Endothelial cell of umbilical vein (primary cell): ENCODE measurements around the gene VPS52. TPM values are rescaled to one million over a fixed set of nuclear protein-coding genes. Genes with fewer than 3 reads are reported as not detected.

Experiments
- BruUV-seq: library from RNA; stranded (reverse); fragments of 400-500 nt; replicated peaks from 2 replicates; lab custom pipeline; 2021; lab: Mats Ljungman, UMichigan
- CTCF ChIA-PET: fragments of 300-600, 350-600 bp; sonication (Branson Sonifier 250); formaldehyde crosslinking; loops from one replicate; lab custom pipeline; 2021; ENCODE audit warnings: antibody characterized with exemption, inconsistent platforms; lab: Charles Lee
- POLR2A ChIA-PET: fragments of 300-600, 350-600 bp; sonication (Branson Sonifier 250); formaldehyde crosslinking; loops from one replicate; lab custom pipeline; 2021; ENCODE audit warnings: antibody characterized with exemption, inconsistent platforms; lab: Charles Lee
- DNase-seq: peaks from one replicate; pipeline ENCODE4 v3.0.0-alpha.2; 2011; ENCODE audit warnings: low read depth, low spot score
- FAIRE-seq: peaks from 2 replicates; lab custom pipeline; 2011; peaks lifted over from hg19 to GRCh38; lab: Jason Lieb, UNC
- H2AFZ ChIP-seq: 2 replicates; pipeline ENCODE4 v1.6.0; 2012; ENCODE audit warnings: low read depth, low read length, control low read depth, inconsistent platforms
- H3K27ac ChIP-seq: 2 replicates; pipeline ENCODE4 v1.5.1; 2011; ENCODE audit warnings: low read depth, mild to moderate bottlenecking, control low read depth, low read length, moderate library complexity; ENCODE audit not compliant: insufficient read depth
- H3K27me3 ChIP-seq, 2 experiments: 2 replicates each; pipeline versions ENCODE4 v1.6.0 to v1.6.1; 2011; ENCODE audit warnings: low read length in 2 of 2, mixed read lengths in 1 of 2; ENCODE audit not compliant: control insufficient read depth in 2 of 2, insufficient read depth in 2 of 2
- H3K36me3 ChIP-seq, 2 experiments: 2 replicates in 1 of 2; 3 replicates in 1 of 2; pipeline ENCODE4 v1.5.1; 2011; ENCODE audit warnings: low read length in 2 of 2, mild to moderate bottlenecking in 1 of 2, moderate library complexity in 1 of 2; ENCODE audit not compliant: control insufficient read depth in 2 of 2, insufficient read depth in 2 of 2; ENCODE audit errors: extremely low read depth in 1 of 2
- H3K4me1 ChIP-seq: 3 replicates; pipeline ENCODE4 v1.5.1; 2011; ENCODE audit warnings: mild to moderate bottlenecking, low read length; ENCODE audit not compliant: control insufficient read depth, insufficient read depth; ENCODE audit errors: extremely low read depth
- H3K4me2 ChIP-seq: 2 replicates; pipeline ENCODE4 v1.6.1; 2011; ENCODE audit warnings: low read length, control low read depth, mixed read lengths; ENCODE audit not compliant: insufficient read depth
- H3K4me3 ChIP-seq, 3 experiments: fragments of 200-600 bp in 1 of 3; sonication (generic), shearing (Covaris generic) in 1 of 3; replicated peaks in 1 of 3; 2 replicates each; pipeline ENCODE4 v1.5.1; 2011 to 2016; ENCODE audit warnings: control low read depth in 3 of 3, low read length in 3 of 3, mild to moderate bottlenecking in 2 of 3, inconsistent platforms in 1 of 3, low read depth in 1 of 3, moderate library complexity in 1 of 3; ENCODE audit not compliant: insufficient read depth in 1 of 3
- H3K79me2 ChIP-seq: 2 replicates; pipeline ENCODE4 v1.6.0; 2012; ENCODE audit warnings: low read length, inconsistent platforms; ENCODE audit not compliant: control insufficient read depth, insufficient read depth
- H3K9ac ChIP-seq: replicated peaks from 2 replicates; pipeline ENCODE3; 2011; ENCODE audit warnings: low read length, control low read depth; ENCODE audit not compliant: insufficient read depth; ENCODE audit errors: extremely low read depth
- H3K9me1 ChIP-seq: replicated peaks from 3 replicates; pipeline ENCODE4 v1.6.0; 2011; ENCODE audit warnings: mild to moderate bottlenecking, low read length; ENCODE audit not compliant: control insufficient read depth, insufficient read depth; ENCODE audit errors: extremely low read depth
- H3K9me3 ChIP-seq: replicated peaks from 2 replicates; pipeline ENCODE4 v1.5.1; 2012; ENCODE audit warnings: low read length, inconsistent platforms; ENCODE audit not compliant: control insufficient read depth, insufficient read depth
- H4K20me1 ChIP-seq: replicated peaks from 2 replicates; pipeline ENCODE3; 2011; ENCODE audit warnings: mild to moderate bottlenecking, low read length; ENCODE audit not compliant: control insufficient read depth, insufficient read depth; ENCODE audit errors: extremely low read depth
- EZH2 ChIP-seq: IDR thresholded peaks from 2 replicates; pipeline ENCODE4 v1.6.1; 2012; ENCODE audit warnings: borderline replicate concordance, low read depth, mild to moderate bottlenecking, moderate library complexity, low read length, inconsistent platforms; ENCODE audit not compliant: severe bottlenecking
- FOS ChIP-seq: IDR thresholded peaks from 2 replicates; pipeline ENCODE4 v1.6.1; 2011; ENCODE audit warnings: mild to moderate bottlenecking, low read length, moderate library complexity, borderline replicate concordance; ENCODE audit not compliant: insufficient read depth
- GATA2 ChIP-seq: IDR thresholded peaks from 2 replicates; pipeline ENCODE4 v1.7.0; 2011; ENCODE audit warnings: low read depth, mild to moderate bottlenecking, moderate library complexity, mixed read lengths, low read length; ENCODE audit not compliant: insufficient read length, insufficient read depth
- JUN ChIP-seq: IDR thresholded peaks from 2 replicates; pipeline ENCODE4 v1.6.1; 2011; ENCODE audit warnings: borderline replicate concordance, low read depth; ENCODE audit not compliant: insufficient read length, insufficient read depth
- MYC ChIP-seq: IDR thresholded peaks from one replicate; pipeline ENCODE4 v1.6.1; 2011; ENCODE audit warnings: mild to moderate bottlenecking, low read depth, low read length
- POLR2A ChIP-seq: IDR thresholded peaks from 2 replicates; pipeline ENCODE4 v1.6.1; 2012; ENCODE audit warnings: low read depth, mild to moderate bottlenecking, control low read depth, low read length
- POLR2AphosphoS5 ChIP-seq: IDR thresholded peaks from 2 replicates; pipeline ENCODE4 v1.6.1; 2012; ENCODE audit warnings: low read depth, mild to moderate bottlenecking, control low read depth, low read length, moderate library complexity; ENCODE audit not compliant: insufficient read depth
- dilution Hi-C: fragments of 300-500 bp; cut with MboI; formaldehyde crosslinking; loops from one replicate; pipeline ENCODE4 v1.15.0; 2019; ENCODE audit warnings: low sequenced_read_pairs; ENCODE audit not compliant: extremely low pct_ligation_motif_present
- intact Hi-C: fragments of 100-400 bp; cut with micrococcal nuclease; formaldehyde crosslinking; loops from one replicate; pipeline ENCODE4 v1.10.0; 2022
- polyA plus RNA-seq, 4 experiments: library from polyadenylated mRNA; depleted of rRNA in 3 of 4; stranded (reverse) in 3 of 4; unstranded in 1 of 4; fragments of >200 nt; gene quantifications; 2 replicates each; pipeline versions ENCODE4 v1.2.1 to v1.2.3, GENCODE V29; 2011 to 2012; ENCODE audit warnings: missing spikeins in 1 of 4
- total RNA-seq: library from RNA; stranded (reverse); gene quantifications from 2 replicates; pipeline ENCODE4 v1.2.3, GENCODE V29; 2021
- TF ChIP-seq, protein P1 (sequence below), 2 donors: IDR thresholded peaks; 1 replicate in 1 of 2; 2 replicates in 1 of 2; pipeline ENCODE4 v1.5.1; 2011; ENCODE audit warnings: low read length in 2 of 2, mild to moderate bottlenecking in 2 of 2, moderate library complexity in 2 of 2, control low read depth in 1 of 2, inconsistent platforms in 1 of 2, low read depth in 1 of 2; ENCODE audit not compliant: insufficient read depth in 1 of 2; ENCODE audit errors: extremely low read depth in 1 of 2
- TF ChIP-seq, protein P2 (sequence below): IDR thresholded peaks from 2 replicates; pipeline ENCODE4 v1.6.1; 2011; ENCODE audit not compliant: insufficient read depth, insufficient read length

VPS52 gene
- total and polyA plus RNA-seq, 2 donors (not counting 3 experiments of a cell fraction or from before 2014, with no cell fraction given): 49.2 to 112 TPM

DNA sequence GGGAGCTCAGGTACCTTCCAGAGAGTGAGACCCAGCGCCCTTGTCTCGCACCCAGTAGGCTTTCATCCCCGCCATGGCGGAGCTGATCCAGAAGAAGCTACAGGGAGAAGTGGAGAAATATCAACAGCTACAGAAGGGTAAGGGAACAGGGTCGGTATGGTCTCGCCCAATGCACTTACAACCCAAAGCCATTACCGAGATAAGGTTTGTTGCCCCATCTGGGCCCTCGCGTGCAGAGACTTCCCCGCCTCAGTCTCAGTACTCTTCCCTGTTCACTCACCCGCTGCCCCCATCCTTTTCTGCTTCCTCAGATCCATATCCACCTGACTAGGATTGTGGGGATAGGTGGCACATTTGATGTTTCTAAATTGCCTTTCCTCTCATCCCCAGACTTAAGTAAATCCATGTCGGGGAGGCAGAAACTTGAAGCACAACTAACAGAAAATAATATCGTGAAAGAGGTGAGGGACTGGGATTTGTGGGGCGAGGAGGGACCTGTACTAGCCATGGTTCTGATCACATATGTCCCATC is 18.2 kb upstream of the VPS52 start:
- dilution Hi-C loops (no loop called here), intact Hi-C loops (loop anchor here (1.0 kb wide), 2 partner anchors 9 to 19 kb away; partner anchors contain the start of gene VPS52)
- Histone ChIP-seq H3K9me3 (no peaks in the 10 kb centered on the region), H2AFZ (peak overlapping the region; percentile 48), H3K4me1 (peaks cover 13% of the 10 kb centered on the region), H3K27ac (peak overlapping the region; percentile 16), H3K9ac (peak overlapping the region; percentile 65), H3K27me3 (no peaks in the 10 kb centered on the region), H3K4me2 (peak overlapping the region; percentile 79), H3K9me1 (no peaks in the 10 kb centered on the region), H3K4me3 (peak overlapping the region; percentile 59 to 96 (median 88)), H3K36me3 (peaks cover 14 to 38% of the 10 kb centered on the region in 2 experiments), H3K79me2 (peaks cover 27% of the 10 kb centered on the region), H4K20me1 (no peaks in the 10 kb centered on the region)
- no peak for TF ChIP-seq GATA2
- TF ChIP-seq, protein P1, sequence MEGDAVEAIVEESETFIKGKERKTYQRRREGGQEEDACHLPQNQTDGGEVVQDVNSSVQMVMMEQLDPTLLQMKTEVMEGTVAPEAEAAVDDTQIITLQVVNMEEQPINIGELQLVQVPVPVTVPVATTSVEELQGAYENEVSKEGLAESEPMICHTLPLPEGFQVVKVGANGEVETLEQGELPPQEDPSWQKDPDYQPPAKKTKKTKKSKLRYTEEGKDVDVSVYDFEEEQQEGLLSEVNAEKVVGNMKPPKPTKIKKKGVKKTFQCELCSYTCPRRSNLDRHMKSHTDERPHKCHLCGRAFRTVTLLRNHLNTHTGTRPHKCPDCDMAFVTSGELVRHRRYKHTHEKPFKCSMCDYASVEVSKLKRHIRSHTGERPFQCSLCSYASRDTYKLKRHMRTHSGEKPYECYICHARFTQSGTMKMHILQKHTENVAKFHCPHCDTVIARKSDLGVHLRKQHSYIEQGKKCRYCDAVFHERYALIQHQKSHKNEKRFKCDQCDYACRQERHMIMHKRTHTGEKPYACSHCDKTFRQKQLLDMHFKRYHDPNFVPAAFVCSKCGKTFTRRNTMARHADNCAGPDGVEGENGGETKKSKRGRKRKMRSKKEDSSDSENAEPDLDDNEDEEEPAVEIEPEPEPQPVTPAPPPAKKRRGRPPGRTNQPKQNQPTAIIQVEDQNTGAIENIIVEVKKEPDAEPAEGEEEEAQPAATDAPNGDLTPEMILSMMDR (IDR thresholded peaks at IDR 0.05; ENCODE audit: extremely low read depth in 1 of 2, insufficient read depth in 1 of 2, low read depth in 1 of 2, low read length in 2 of 2): no peak
- no peak for TF ChIP-seq POLR2AphosphoS5
- no peak for TF ChIP-seq FOS
- TF ChIP-seq, protein P2, sequence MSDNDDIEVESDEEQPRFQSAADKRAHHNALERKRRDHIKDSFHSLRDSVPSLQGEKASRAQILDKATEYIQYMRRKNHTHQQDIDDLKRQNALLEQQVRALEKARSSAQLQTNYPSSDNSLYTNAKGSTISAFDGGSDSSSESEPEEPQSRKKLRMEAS: no peak
- no peak for TF ChIP-seq EZH2
- TF ChIP-seq JUN: no peak
- no peak for TF ChIP-seq MYC
- TF ChIP-seq POLR2A: peak; percentile 11
- DNase-seq (no peak), FAIRE-seq (no peak)
- POLR2A ChIA-PET: interaction anchor here (0.7 to 1.7 kb wide), 3 partner anchors 13 to 33 kb away, joined by 4 to 6 read pairs (median 5); partner anchors contain the start of genes B3GALT4, RPS18 and VPS52
- CTCF ChIA-PET: interaction anchor here (1.1 to 2.1 kb wide), 8 partner anchors 8 to 28 kb away, joined by 3 to 17 read pairs (median 5); partner anchors contain the start of genes B3GALT4, RGL2 and ZBTB22
- BruUV-seq: TSS peak; percentile 82
